ENCODE data around the gene DMC1. TPM values are rescaled to one million over a fixed set of nuclear protein-coding genes. Genes with fewer than 3 reads are reported as not detected.
A peak's percentile ranks its signal among the peaks of the same experiment; 100 is the strongest.

DMC1 gene
- total and polyA plus RNA-seq, 2 donors (not counting 1 experiment from before 2014, with no cell fraction given) = 0.54 to 4.0 TPM

- Histone ChIP-seq H3K4me1 (ENCODE audit: control insufficient read depth, extremely low read depth, insufficient read depth, low read length) (peaks cover 21% of the 10 kb centered on the region), H3K27me3 (ENCODE audit: control insufficient read depth, insufficient read depth, low read length) (no peaks in the 10 kb centered on the region), H3K4me2 (ENCODE audit: extremely low read depth, insufficient read depth, low read length) (no peak overlapping the region), H3K79me2 (ENCODE audit: control insufficient read depth, insufficient read depth, low read length) (peaks cover 25% of the 10 kb centered on the region), H2AFZ (ENCODE audit: low read length) (no peak overlapping the region), H4K20me1 (ENCODE audit: control insufficient read depth, extremely low read depth, insufficient read depth, low read length) (no peaks in the 10 kb centered on the region), H3K36me3 (ENCODE audit: control insufficient read depth, insufficient read depth, low read length) (peaks cover 29% of the 10 kb centered on the region), H3K9me3 (ENCODE audit: control insufficient read depth, insufficient read depth, low read depth, low read length) (no peaks in the 10 kb centered on the region), H3K9ac (ENCODE audit: insufficient read depth, low read length) (no peak overlapping the region), H3K27ac (ENCODE audit: insufficient read depth, low read length) (peak overlapping the region; percentile 48), H3K4me3 (replicated peaks in 1 of 4; ENCODE audit: control extremely low read depth in 1 of 4, insufficient read depth in 1 of 4, low read depth in 3 of 4, low read length in 4 of 4) (no peak overlapping the region)
- TF ChIP-seq CTCF (conservative IDR thresholded peaks at IDR 0.05 in 1 of 2, IDR thresholded peaks at IDR 0.05 in 1 of 2; ENCODE audit: low read depth in 1 of 2, low read length in 2 of 2) (no peak), EZH2 (IDR thresholded peaks at IDR 0.05; ENCODE audit: low read length, missing control alignments) (no peak)
- DNase-seq (ENCODE audit: low read depth in 2 of 2) = no peak
These were observed 80.3 kb downstream of the DMC1 start for GRCh38 chr22:38489561-38490145.

- Histone ChIP-seq H4K20me1 (ENCODE audit: control insufficient read depth, extremely low read depth, insufficient read depth, low read length) (no peaks in the 10 kb centered on the region), H3K4me3 (replicated peaks in 1 of 4; ENCODE audit: control extremely low read depth in 1 of 4, insufficient read depth in 1 of 4, low read depth in 3 of 4, low read length in 4 of 4) (no peak overlapping the region), H3K27me3 (ENCODE audit: control insufficient read depth, insufficient read depth, low read length) (no peaks in the 10 kb centered on the region), H3K9me3 (ENCODE audit: control insufficient read depth, insufficient read depth, low read depth, low read length) (no peaks in the 10 kb centered on the region), H3K79me2 (ENCODE audit: control insufficient read depth, insufficient read depth, low read length) (peaks cover 25% of the 10 kb centered on the region), H3K4me1 (ENCODE audit: control insufficient read depth, extremely low read depth, insufficient read depth, low read length) (peaks cover 21% of the 10 kb centered on the region), H3K4me2 (ENCODE audit: extremely low read depth, insufficient read depth, low read length) (no peak overlapping the region), H3K9ac (ENCODE audit: insufficient read depth, low read length) (no peak overlapping the region), H2AFZ (ENCODE audit: low read length) (no peak overlapping the region), H3K27ac (ENCODE audit: insufficient read depth, low read length) (no peak overlapping the region), H3K36me3 (ENCODE audit: control insufficient read depth, insufficient read depth, low read length) (peaks cover 29% of the 10 kb centered on the region)
- no peak for TF ChIP-seq EZH2 (IDR thresholded peaks at IDR 0.05; ENCODE audit: low read length, missing control alignments)
- TF ChIP-seq CTCF (conservative IDR thresholded peaks at IDR 0.05 in 1 of 2, IDR thresholded peaks at IDR 0.05 in 1 of 2; ENCODE audit: low read depth in 1 of 2, low read length in 2 of 2) = no peak
- DNase-seq (ENCODE audit: low read depth in 2 of 2) = no peak
These were observed 80.8 kb downstream of the DMC1 start for GRCh38 chr22:38489142-38489541.

GRCh38 chr22:38487946-38488345, 82.0 kb downstream of the DMC1 start:
- H3K79me2 ChIP-seq (ENCODE audit: control insufficient read depth, insufficient read depth, low read length) = peaks cover 25% of the 10 kb centered on the region
- DNase-seq (ENCODE audit: low read depth in 2 of 2) = no peak
- H3K9ac ChIP-seq (ENCODE audit: insufficient read depth, low read length) = no peak overlapping the region
- H3K27me3 ChIP-seq (ENCODE audit: control insufficient read depth, insufficient read depth, low read length) = no peaks in the 10 kb centered on the region
- H3K4me1 ChIP-seq (ENCODE audit: control insufficient read depth, extremely low read depth, insufficient read depth, low read length) = peaks cover 15% of the 10 kb centered on the region
- no peak overlapping the region for H3K4me2 ChIP-seq (ENCODE audit: extremely low read depth, insufficient read depth, low read length)
- H3K27ac ChIP-seq (ENCODE audit: insufficient read depth, low read length) = no peak overlapping the region
- H4K20me1 ChIP-seq (ENCODE audit: control insufficient read depth, extremely low read depth, insufficient read depth, low read length) = no peaks in the 10 kb centered on the region
- H2AFZ ChIP-seq (ENCODE audit: low read length) = no peak overlapping the region
- no peak overlapping the region for H3K4me3 ChIP-seq (replicated peaks in 1 of 4; ENCODE audit: control extremely low read depth in 1 of 4, insufficient read depth in 1 of 4, low read depth in 3 of 4, low read length in 4 of 4)
- H3K36me3 ChIP-seq (ENCODE audit: control insufficient read depth, insufficient read depth, low read length) = peaks cover 23% of the 10 kb centered on the region
- H3K9me3 ChIP-seq (ENCODE audit: control insufficient read depth, insufficient read depth, low read depth, low read length) = no peaks in the 10 kb centered on the region
- TF ChIP-seq CTCF (conservative IDR thresholded peaks at IDR 0.05 in 1 of 2, IDR thresholded peaks at IDR 0.05 in 1 of 2; ENCODE audit: low read depth in 1 of 2, low read length in 2 of 2) = no peak
- TF ChIP-seq EZH2 (IDR thresholded peaks at IDR 0.05; ENCODE audit: low read length, missing control alignments) = no peak
